GM21515 (cell line): ENCODE results near the gene TSPEAR.

Experiments used
- ATAC-seq: cut with Tn5 transposase; IDR thresholded peaks from one replicate; pipeline ENCODE4 v1.9.1; 2021; ENCODE audit not compliant: unreplicated experiment

TSPEAR gene

GRCh38 chr21:44522753-44523204 is 188.6 kb downstream of the TSPEAR start:
- no peak for ATAC-seq

- ATAC-seq = no peak
Observed at GRCh38 chr21:44521928-44522752, 189.2 kb downstream of the TSPEAR start.

- no peak for ATAC-seq
Observed at GRCh38 chr21:44521301-44521927, 190.0 kb downstream of the TSPEAR start.

GRCh38 chr21:44520326-44521300 is 190.8 kb downstream of the TSPEAR start:
- no peak for ATAC-seq

GRCh38 chr21:44519346-44520325 is 191.7 kb downstream of the TSPEAR start:
- no peak for ATAC-seq

- ATAC-seq = no peak
Observed at GRCh38 chr21:44518686-44519085, 192.7 kb downstream of the TSPEAR start.

- ATAC-seq = no peak
Observed at GRCh38 chr21:44517175-44517899, 194.0 kb downstream of the TSPEAR start.

GRCh38 chr21:44516828-44517174 is 194.6 kb downstream of the TSPEAR start:
- ATAC-seq = no peak

- no peak for ATAC-seq
Observed at GRCh38 chr21:44516342-44516741, 195.0 kb downstream of the TSPEAR start.

GRCh38 chr21:44515359-44516165 is 195.8 kb downstream of the TSPEAR start:
- ATAC-seq = no peak

GRCh38 chr21:44514746-44515358 is 196.5 kb downstream of the TSPEAR start:
- no peak for ATAC-seq

GRCh38 chr21:44514218-44514520 is 197.2 kb downstream of the TSPEAR start:
- no peak for ATAC-seq

- ATAC-seq = no peak
Observed at GRCh38 chr21:44513389-44514217, 197.8 kb downstream of the TSPEAR start.

GRCh38 chr21:44512496-44513388 is 198.6 kb downstream of the TSPEAR start:
- no peak for ATAC-seq

- ATAC-seq = no peak
Observed at GRCh38 chr21:44511938-44512275, 199.5 kb downstream of the TSPEAR start.

- ATAC-seq = no peak
Observed at GRCh38 chr21:44511219-44511937, 200.0 kb downstream of the TSPEAR start.
